ENCODE data around the gene TIMP1. TPM values are rescaled to one million over a fixed set of nuclear protein-coding genes. Genes with fewer than 3 reads are reported as not detected.
A peak's percentile ranks its signal among the peaks of the same experiment; 100 is the strongest.

Gene TIMP1
- 62.4 and 101 TPM in 2 replicates for total RNA-seq (2014; rRNA removed; shearing (Covaris generic); ENCODE audit: low replicate concordance)

GRCh38 chrX:47581731-47582647, at the start of gene TIMP1:
TIMP1 (plus strand) TSS chrX:47582436; CDS start chrX:47583416, 980 bp downstream.
- in situ Hi-C loops (cut with HindIII; ENCODE audit: low pct_unique_long_range_greater_than_20kb, low sequenced_read_pairs) = no loop called here

GRCh38 chrX:47539860-47540259, 42.4 kb upstream of the TIMP1 start:
- DNase-seq (ENCODE audit: low read depth) = no peak
- in situ Hi-C loops (cut with HindIII; ENCODE audit: low pct_unique_long_range_greater_than_20kb, low sequenced_read_pairs) = no loop called here

More at GRCh38 chrX:47581731-47582647, at the start of gene TIMP1:
- DNase-seq (ENCODE audit: low read depth) = peak; percentile 88

DNA sequence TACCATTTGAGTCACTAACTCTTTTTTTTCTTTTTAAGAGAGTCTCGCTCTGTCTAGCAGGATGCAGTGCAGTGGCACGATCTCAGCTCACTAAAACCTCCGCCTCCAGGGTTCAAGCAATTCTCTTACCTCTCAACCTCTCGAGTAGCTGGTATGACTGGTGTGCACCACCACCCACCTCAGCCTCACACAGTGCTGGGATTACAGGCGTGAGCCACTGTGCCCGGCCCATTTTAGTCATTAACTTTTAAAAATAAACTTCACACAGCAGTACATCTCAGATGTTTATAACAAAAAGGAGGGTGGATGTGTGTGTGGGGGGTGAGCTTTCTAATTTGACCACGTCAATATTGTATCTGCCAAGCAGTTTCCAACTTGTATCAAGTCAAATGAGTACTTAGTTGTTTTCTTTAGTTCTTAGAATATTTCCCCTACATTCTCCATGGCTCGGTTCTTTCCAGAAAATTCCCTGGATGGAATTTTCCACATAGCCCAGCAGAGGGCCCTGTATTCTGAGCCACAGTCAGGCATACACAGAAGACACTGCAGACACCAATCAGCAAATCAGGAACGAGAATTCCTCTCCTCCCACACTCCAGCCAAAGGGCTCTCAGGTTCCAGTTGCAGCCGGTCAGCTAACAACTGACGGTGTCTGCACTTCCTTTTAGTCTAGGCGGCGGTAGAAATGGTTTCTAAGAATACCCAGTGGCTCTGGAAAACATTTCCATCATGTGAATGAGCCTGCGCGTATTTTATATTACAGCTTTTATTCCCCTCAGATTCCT, 41.3 kb upstream of the TIMP1 start:
- DNase-seq (ENCODE audit: low read depth) = peak; percentile 83
- in situ Hi-C loops (cut with HindIII; ENCODE audit: low pct_unique_long_range_greater_than_20kb, low sequenced_read_pairs) = no loop called here

GRCh38 chrX:47543496-47543895, 38.7 kb upstream of the TIMP1 start:
- in situ Hi-C loops (cut with HindIII; ENCODE audit: low pct_unique_long_range_greater_than_20kb, low sequenced_read_pairs) = no loop called here
- no peak for DNase-seq (ENCODE audit: low read depth)

DNA sequence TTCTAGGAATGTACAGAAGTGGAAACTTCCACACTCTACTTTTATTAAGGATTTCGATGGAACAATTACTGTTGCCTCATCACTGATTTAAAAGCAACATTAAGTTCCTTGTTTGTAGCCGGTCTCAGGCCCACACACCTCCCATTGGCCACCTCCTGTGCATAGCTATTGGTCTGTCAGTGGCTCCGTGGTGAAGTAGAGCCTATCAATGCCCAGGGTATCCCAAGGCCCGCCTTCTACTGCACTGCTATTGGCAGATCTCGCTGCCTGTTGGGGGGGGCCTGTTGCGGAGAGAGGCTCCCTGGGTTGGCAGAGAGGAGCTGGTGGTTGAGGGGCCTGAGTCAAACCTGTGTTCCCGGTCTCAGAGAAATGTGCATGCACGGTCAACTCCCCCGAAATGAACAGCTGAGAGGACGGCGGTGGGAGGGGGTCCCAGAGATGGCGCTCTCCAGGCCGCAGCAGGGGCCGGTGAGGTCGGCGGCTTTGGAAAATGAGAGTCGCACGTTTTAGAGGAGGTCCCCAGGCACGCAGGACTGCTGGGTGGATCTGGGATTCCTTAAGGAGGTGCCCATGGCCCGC, 26.1 kb upstream of the TIMP1 start:
- DNase-seq (ENCODE audit: low read depth) = peak; percentile 90
- in situ Hi-C loops (cut with HindIII; ENCODE audit: low pct_unique_long_range_greater_than_20kb, low sequenced_read_pairs) = no loop called here

DNA sequence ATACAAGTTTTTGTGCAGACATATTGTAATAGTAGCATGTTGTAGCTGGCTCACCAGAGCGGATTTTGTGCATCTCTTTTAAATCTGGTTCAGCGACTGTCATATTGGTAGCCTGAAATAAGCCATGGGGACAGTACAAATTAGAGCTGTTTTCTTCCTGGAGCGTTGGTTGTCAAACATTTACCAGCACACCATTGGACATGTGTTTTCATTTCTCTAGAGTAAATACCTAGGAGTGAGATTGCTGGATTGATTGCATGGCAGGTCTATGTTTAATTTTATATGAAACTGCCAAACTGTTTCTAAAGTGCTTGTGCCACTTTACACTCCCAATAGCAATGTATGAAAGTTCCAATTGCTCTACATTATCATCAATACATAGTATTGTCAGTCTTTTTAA, 23.8 kb upstream of the TIMP1 start:
- in situ Hi-C loops (cut with HindIII; ENCODE audit: low pct_unique_long_range_greater_than_20kb, low sequenced_read_pairs) = no loop called here
- DNase-seq (ENCODE audit: low read depth) = peak; percentile 23

DNA sequence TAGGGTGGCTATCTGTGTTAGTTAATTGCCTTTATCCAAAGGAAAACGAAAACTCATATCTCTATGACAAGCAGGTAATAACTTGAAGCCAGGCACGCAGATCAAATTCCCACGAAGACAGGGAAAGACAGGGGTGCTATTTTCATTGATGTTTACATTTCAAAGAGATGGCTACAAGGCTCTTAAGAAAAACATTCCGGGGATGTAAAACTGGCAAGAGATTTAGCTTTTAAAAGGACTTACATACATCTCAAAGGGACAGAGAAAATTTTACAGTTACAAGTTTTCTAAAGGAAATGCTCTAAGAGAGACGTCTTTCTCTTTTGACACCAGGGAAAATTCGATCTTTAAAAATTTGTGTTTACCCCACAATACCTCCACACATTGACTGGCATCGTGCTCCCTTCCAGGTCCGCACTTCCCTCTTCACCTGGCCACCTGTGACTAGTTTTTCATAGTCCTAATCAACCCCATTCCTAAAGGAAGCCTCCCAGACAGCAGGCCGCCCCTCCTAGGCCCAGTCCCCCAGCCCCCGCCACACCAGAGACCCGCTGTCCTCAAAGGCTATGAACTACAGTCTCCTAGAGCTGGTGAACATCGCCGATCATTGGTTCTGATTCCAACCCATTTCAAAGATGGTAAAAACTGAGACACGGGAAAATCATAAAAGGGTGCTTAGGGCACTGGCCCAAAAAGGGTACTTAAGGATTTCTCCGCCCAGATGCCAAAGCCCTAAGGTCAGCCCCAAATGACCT, 21.9 kb upstream of the TIMP1 start:
- in situ Hi-C loops (cut with HindIII; ENCODE audit: low pct_unique_long_range_greater_than_20kb, low sequenced_read_pairs) = no loop called here
- peak; percentile 7 for DNase-seq (ENCODE audit: low read depth)

- peak; percentile 95 for DNase-seq (ENCODE audit: low read depth)
Measured at GRCh38 chrX:47560934-47561658, 21.1 kb upstream of the TIMP1 start, which contains the start of gene ARAF. ARAF (plus strand) TSS chrX:47561205; CDS start chrX:47562968, 1,763 bp downstream.

GRCh38 chrX:47561659-47562151, 20.5 kb upstream of the TIMP1 start:
- no peak for DNase-seq (ENCODE audit: low read depth)
- in situ Hi-C loops (cut with HindIII; ENCODE audit: low pct_unique_long_range_greater_than_20kb, low sequenced_read_pairs) = no loop called here

More at GRCh38 chrX:47560934-47561658, 21.1 kb upstream of the TIMP1 start, which contains the start of gene ARAF:
- in situ Hi-C loops (cut with HindIII; ENCODE audit: low pct_unique_long_range_greater_than_20kb, low sequenced_read_pairs) = no loop called here

- in situ Hi-C loops (cut with HindIII; ENCODE audit: low pct_unique_long_range_greater_than_20kb, low sequenced_read_pairs) = no loop called here
- no peak for DNase-seq (ENCODE audit: low read depth)
Measured at GRCh38 chrX:47562615-47563243, 19.5 kb upstream of the TIMP1 start.

GRCh38 chrX:47563801-47564315, 18.4 kb upstream of the TIMP1 start:
- in situ Hi-C loops (cut with HindIII; ENCODE audit: low pct_unique_long_range_greater_than_20kb, low sequenced_read_pairs) = no loop called here

DNA sequence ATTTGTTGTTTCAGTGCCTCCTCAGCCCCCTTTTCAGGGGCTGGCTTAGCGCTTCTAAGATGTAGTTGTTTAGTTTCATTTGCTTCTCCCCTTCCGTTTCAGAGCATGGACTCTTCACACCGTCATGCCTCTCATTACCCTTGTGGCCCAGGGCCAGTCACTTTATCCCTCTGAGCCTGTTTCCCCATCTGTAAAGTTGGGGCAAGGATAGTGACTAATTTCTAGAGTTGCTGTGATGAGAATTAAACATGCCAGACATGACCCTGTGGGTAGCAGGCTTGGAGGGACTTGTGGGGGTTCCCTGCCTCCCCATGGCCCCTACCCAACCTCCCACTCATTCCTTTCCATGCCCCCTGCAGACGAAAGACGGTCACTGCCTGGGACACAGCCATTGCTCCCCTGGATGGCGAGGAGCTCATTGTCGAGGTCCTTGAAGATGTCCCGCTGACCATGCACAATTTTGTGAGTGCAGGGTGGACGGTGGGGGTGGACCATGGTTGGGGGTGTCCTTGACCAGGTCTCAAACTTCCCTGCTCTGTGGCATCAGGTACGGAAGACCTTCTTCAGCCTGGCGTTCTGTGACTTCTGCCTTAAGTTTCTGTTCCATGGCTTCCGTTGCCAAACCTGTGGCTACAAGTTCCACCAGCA, 17.7 kb upstream of the TIMP1 start:
- in situ Hi-C loops (cut with HindIII; ENCODE audit: low pct_unique_long_range_greater_than_20kb, low sequenced_read_pairs) = no loop called here
- no peak for DNase-seq (ENCODE audit: low read depth)

More at GRCh38 chrX:47563801-47564315, 18.4 kb upstream of the TIMP1 start:
- DNase-seq (ENCODE audit: low read depth) = no peak

DNA sequence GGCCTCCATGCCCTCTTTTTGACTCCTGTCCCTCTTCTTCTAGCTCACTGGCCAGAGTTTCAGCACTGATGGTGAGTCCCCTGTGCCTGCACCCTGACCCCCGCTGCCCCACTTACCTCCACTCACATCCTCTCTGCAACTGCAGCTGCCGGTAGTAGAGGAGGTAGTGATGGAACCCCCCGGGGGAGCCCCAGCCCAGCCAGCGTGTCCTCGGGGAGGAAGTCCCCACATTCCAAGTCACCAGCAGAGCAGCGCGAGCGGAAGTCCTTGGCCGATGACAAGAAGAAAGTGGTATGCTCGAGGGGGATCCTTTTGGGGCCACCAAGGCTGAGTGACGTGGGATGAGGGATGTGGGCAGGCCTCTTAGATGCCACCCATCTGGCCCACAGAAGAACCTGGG, 15.4 kb upstream of the TIMP1 start:
- in situ Hi-C loops (cut with HindIII; ENCODE audit: low pct_unique_long_range_greater_than_20kb, low sequenced_read_pairs) = no loop called here
- no peak for DNase-seq (ENCODE audit: low read depth)

- in situ Hi-C loops (cut with HindIII; ENCODE audit: low pct_unique_long_range_greater_than_20kb, low sequenced_read_pairs) = no loop called here
- no peak for DNase-seq (ENCODE audit: low read depth)
Measured at GRCh38 chrX:47568656-47569295, 13.5 kb upstream of the TIMP1 start.

DNA sequence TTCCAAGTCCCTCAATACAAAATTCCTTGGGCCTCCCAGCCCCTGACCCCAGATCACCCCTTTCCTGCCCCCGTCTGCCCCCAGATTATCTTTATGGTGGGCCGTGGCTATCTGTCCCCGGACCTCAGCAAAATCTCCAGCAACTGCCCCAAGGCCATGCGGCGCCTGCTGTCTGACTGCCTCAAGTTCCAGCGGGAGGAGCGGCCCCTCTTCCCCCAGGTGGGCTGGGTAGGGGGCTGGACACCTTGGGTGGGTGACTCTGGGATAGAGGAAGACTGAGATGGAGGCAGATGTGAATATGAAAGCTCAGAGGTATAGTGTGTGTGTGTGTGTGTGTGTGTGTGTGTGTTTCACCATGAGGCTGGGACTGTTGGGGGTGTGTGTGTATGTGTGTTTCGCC, 11.4 kb upstream of the TIMP1 start:
- DNase-seq (ENCODE audit: low read depth) = no peak
- in situ Hi-C loops (cut with HindIII; ENCODE audit: low pct_unique_long_range_greater_than_20kb, low sequenced_read_pairs) = no loop called here

DNA sequence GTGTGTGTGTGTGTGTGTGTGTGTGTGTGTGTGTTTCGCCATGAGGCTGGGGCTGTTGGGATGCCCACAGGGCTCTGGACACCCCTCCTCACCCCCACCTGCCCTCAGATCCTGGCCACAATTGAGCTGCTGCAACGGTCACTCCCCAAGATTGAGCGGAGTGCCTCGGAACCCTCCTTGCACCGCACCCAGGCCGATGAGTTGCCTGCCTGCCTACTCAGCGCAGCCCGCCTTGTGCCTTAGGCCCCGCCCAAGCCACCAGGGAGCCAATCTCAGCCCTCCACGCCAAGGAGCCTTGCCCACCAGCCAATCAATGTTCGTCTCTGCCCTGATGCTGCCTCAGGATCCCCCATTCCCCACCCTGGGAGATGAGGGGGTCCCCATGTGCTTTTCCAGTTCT, 11.0 kb upstream of the TIMP1 start:
- no peak for DNase-seq (ENCODE audit: low read depth)
- in situ Hi-C loops (cut with HindIII; ENCODE audit: low pct_unique_long_range_greater_than_20kb, low sequenced_read_pairs) = no loop called here
